ENCODE measurements around the gene TMEM39A. TPM values are rescaled to one million over a fixed set of nuclear protein-coding genes. Genes with fewer than 3 reads are reported as not detected.

The TMEM39A gene
- total RNA-seq, 4 donors from 2014 or later, result 48.1 to 84.1 (median 59.8) TPM

- Histone ChIP-seq H3K4me3 (replicated peaks in 1 of 3) (no peak overlapping the region), H3K36me3 (peaks cover 22 to 27% of the 10 kb centered on the region in 2 donors), H3K9me3 (no peaks in the 10 kb centered on the region), H3K27me3 (no peaks in the 10 kb centered on the region), H3K27ac (no peak overlapping the region), H3K4me1 (no peaks in the 10 kb centered on the region)
- TF ChIP-seq POLR2A (IDR thresholded peaks at IDR 0.05) (no peak), CTCF (IDR thresholded peaks at IDR 0.05) (no peak)
- intact Hi-C loops (cut with DNase I), result no loop called here
- no peak for DNase-seq
- WGBS, 2 donors, result 91 to 97% methylated on average over 1 of the region's 1 CpG
Observed at GRCh38 chr3:119428538-119428937, 34.9 kb downstream of the TMEM39A start.

GRCh38 chr3:119427669-119428068 lies 35.7 kb downstream of the TMEM39A start:
- H3K27me3 ChIP-seq, result no peaks in the 10 kb centered on the region
- 96% methylated on average over 1 of the region's 1 CpG for WGBS, 2 donors
- H3K9me3 ChIP-seq, result no peaks in the 10 kb centered on the region
- intact Hi-C loops (cut with DNase I), result no loop called here
- DNase-seq, result no peak
- no peaks in the 10 kb centered on the region for H3K4me1 ChIP-seq
- H3K4me3 ChIP-seq (replicated peaks in 1 of 3), result no peak overlapping the region
- no peak for TF ChIP-seq CTCF (IDR thresholded peaks at IDR 0.05)
- no peak for TF ChIP-seq POLR2A (IDR thresholded peaks at IDR 0.05)
- peaks cover 22 to 27% of the 10 kb centered on the region in 2 donors for H3K36me3 ChIP-seq
- no peak overlapping the region for H3K27ac ChIP-seq

DNA sequence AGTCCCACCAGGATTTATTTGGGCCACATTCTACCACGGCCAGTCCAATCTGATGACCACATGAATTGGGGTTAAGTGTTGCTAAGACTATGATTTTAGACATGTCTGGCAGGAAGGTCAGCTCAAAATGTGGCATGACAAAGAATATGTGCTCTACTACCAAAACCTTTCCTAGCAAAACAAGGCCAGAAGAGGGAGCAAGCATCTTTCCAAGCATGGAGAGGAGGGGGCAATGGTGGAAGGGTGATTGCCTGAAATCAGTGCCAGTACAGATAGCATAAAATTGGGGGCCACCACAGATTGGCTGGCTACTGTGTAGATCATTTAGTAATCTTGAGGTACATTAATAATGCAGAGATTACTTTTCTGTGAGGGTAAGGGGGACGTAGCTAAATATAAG lies 43.2 kb downstream of the TMEM39A start:
- Histone ChIP-seq H3K4me1 (no peaks in the 10 kb centered on the region), H3K4me3 (replicated peaks in 1 of 3) (no peak overlapping the region), H3K36me3 (peaks cover 0 to 14% of the 10 kb centered on the region in 2 donors), H3K9me3 (no peaks in the 10 kb centered on the region), H3K27me3 (no peaks in the 10 kb centered on the region), H3K27ac (no peak overlapping the region)
- no peak for DNase-seq
- no peak for TF ChIP-seq POLR2A (IDR thresholded peaks at IDR 0.05)
- peak in 1 of 6 experiments; percentile 6 for TF ChIP-seq CTCF (IDR thresholded peaks at IDR 0.05)
- intact Hi-C loops (cut with DNase I), result no loop called here
- WGBS, 2 donors, result 46 to 70% methylated on average over 2 of the region's 2 CpGs

GRCh38 chr3:119418641-119419040 lies 44.8 kb downstream of the TMEM39A start:
- Histone ChIP-seq H3K9me3 (no peaks in the 10 kb centered on the region), H3K4me3 (replicated peaks in 1 of 3) (no peak overlapping the region), H3K4me1 (no peaks in the 10 kb centered on the region), H3K36me3 (peaks cover 13 to 26% of the 10 kb centered on the region in 2 donors), H3K27ac (no peak overlapping the region), H3K27me3 (no peaks in the 10 kb centered on the region)
- no peak for DNase-seq
- TF ChIP-seq CTCF (IDR thresholded peaks at IDR 0.05), result no peak
- no peak for TF ChIP-seq POLR2A (IDR thresholded peaks at IDR 0.05)
- intact Hi-C loops (cut with DNase I), result no loop called here

DNA sequence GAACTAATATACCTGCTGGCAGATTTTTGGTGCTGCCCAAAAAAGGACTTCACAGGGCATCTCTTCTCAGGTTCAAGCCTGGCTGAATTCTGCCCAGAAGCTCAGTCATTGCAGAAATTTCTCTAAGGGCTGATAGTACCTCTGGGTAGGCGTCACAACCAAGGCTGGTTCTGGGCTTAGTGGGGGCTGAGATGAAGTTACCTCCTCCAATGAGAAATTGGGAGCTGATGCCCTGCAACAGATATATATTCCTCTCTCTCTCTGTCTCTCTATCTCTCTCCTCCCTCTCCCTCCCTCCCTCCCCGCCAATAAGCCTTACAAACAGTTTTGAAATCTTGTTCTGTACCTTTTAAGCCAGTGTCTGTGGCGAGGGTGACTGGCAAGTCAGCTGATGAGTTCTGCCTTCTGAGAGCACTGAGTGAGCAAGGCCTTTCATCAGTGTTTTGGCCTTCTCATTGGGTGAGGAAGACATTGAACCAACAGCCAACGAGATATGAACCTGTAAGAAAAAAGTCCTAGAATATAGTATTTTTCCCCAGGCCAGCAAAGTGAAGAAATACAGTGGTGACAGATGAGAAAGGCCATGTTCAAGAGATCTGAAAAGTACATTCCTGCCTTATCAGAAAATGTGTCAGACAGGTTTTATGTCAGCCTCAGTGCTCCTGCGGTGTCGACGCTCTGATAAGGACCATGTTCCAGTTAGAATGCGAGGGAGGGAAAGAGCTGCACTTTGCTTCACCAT lies 45.5 kb downstream of the TMEM39A start:
- H3K4me3 ChIP-seq (replicated peaks in 1 of 3), result no peak overlapping the region
- intact Hi-C loops (cut with DNase I), result no loop called here
- no peaks in the 10 kb centered on the region for H3K27me3 ChIP-seq
- no peak for DNase-seq
- H3K36me3 ChIP-seq, result peaks cover 13 to 26% of the 10 kb centered on the region in 2 donors
- TF ChIP-seq POLR2A (IDR thresholded peaks at IDR 0.05), result no peak
- no peak for TF ChIP-seq CTCF (IDR thresholded peaks at IDR 0.05)
- H3K9me3 ChIP-seq, result no peaks in the 10 kb centered on the region
- WGBS, 2 donors, result 87 to 93% methylated on average over 8 of the region's 8 CpGs
- no peak overlapping the region for H3K27ac ChIP-seq
- no peaks in the 10 kb centered on the region for H3K4me1 ChIP-seq

Measured in thyroid gland (tissue), 4 donors.